SK-N-SH treated with all-trans-retinoic acid at 6 μM for 48 hours (cell line): ENCODE results near the gene MYL6B.
"Not testable (repeated sequence)": the region's sequence is repeated elsewhere in the genome, so short reads cannot be mapped to it uniquely, and the experiment has no call there.

Experiments used
- ATAC-seq: fragments of 200-7000 bp; cut with Tn5 transposase; 3 replicates; pipeline ENCODE4 v1.9.1; 2020; ENCODE audit warnings: mild to moderate bottlenecking, moderate library complexity
- ARNTL ChIP-seq: fragments of 450-650 bp; formaldehyde crosslinking; IDR thresholded peaks from 2 replicates; pipeline ENCODE4 v1.5.0; 2020; ENCODE audit warnings: low read depth, mild to moderate bottlenecking, moderate library complexity, borderline replicate concordance
- ESRRG ChIP-seq: fragments of 250-450 bp; sonication (Bioruptor Pico); IDR thresholded peaks from 2 replicates; pipeline ENCODE4 v1.6.1; 2021; ENCODE audit warnings: mild to moderate bottlenecking
- PPARA ChIP-seq: fragments of 250-450 bp; sonication (Bioruptor Pico); IDR thresholded peaks from 2 replicates; pipeline ENCODE4 v1.5.0; 2020; ENCODE audit warnings: mild to moderate bottlenecking, borderline replicate concordance
- ZC3H10 ChIP-seq: fragments of 250-450 bp; sonication (Bioruptor Pico); IDR thresholded peaks from 2 replicates; pipeline ENCODE4 v1.5.1; 2021; ENCODE audit warnings: mild to moderate bottlenecking, moderate library complexity
- ZFP3 ChIP-seq: fragments of 250-450 bp; sonication (Bioruptor Pico); IDR thresholded peaks from 2 replicates; pipeline ENCODE4 v1.5.0; 2020; ENCODE audit warnings: mild to moderate bottlenecking, moderate library complexity
- ZFP30 ChIP-seq: fragments of 450-650 bp; formaldehyde crosslinking; IDR thresholded peaks from 2 replicates; pipeline ENCODE4 v1.5.0; 2022; ENCODE audit warnings: mild to moderate bottlenecking, moderate library complexity
- ZNF565 ChIP-seq: fragments of 450-650 bp; formaldehyde crosslinking; conservative IDR thresholded peaks from 2 replicates; pipeline ENCODE4 v1.5.0; 2020; ENCODE audit warnings: low read depth, mild to moderate bottlenecking, moderate library complexity
- ZNF8 ChIP-seq: fragments of 450-650 bp; formaldehyde crosslinking; IDR thresholded peaks from 2 replicates; pipeline ENCODE4 v1.5.0; 2020; ENCODE audit warnings: mild to moderate bottlenecking, moderate library complexity
- TF ChIP-seq, protein P1 (sequence below): fragments of 250-450 bp; sonication (Bioruptor Pico); IDR thresholded peaks from 2 replicates; pipeline ENCODE4 v1.5.0; 2020; ENCODE audit warnings: mild to moderate bottlenecking, moderate library complexity
- TF ChIP-seq, protein P2 (sequence below): fragments of 250-450 bp; sonication (Bioruptor Pico); IDR thresholded peaks from 2 replicates; pipeline ENCODE4 v1.5.1; 2021; ENCODE audit warnings: mild to moderate bottlenecking, moderate library complexity
- TF ChIP-seq, protein P3 (sequence below): fragments of 250-450 bp; sonication (Bioruptor Pico); IDR thresholded peaks from 2 replicates; pipeline ENCODE4 v1.8.0; 2021; ENCODE audit warnings: low read depth, mild to moderate bottlenecking, moderate library complexity, borderline replicate concordance
- TF ChIP-seq, protein P4 (sequence below): fragments of 250-450 bp; sonication (Bioruptor Pico); IDR thresholded peaks from 2 replicates; pipeline ENCODE4 v1.8.0; 2020; ENCODE audit warnings: mild to moderate bottlenecking, moderate library complexity, borderline replicate concordance
- TF ChIP-seq, protein P5 (sequence below): fragments of 250-450 bp; sonication (Bioruptor Pico); IDR thresholded peaks from 2 replicates; pipeline ENCODE4 v1.5.1; 2020; ENCODE audit warnings: low read depth, mild to moderate bottlenecking, moderate library complexity

MYL6B gene

DNA sequence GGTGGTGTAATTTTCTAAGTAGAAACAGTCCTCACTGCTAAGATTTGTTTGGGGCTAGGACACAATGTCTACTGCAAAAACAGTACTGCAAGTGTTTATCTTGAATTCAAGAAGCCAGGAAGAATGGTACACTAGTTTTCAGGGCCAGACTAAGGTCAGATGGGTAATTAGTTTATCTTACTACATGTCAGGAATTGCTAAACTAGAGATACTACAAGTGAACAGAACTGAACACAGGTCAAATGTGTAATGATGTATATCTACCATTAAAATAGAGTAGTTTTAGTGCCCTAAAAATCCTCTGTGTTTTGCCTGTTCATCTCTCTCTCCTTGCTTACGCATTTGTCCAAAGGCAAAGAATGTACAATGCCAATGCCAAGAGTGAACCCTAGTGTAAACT, 38.3 kb upstream of the MYL6B start (continued):
- TF ChIP-seq, protein P1, sequence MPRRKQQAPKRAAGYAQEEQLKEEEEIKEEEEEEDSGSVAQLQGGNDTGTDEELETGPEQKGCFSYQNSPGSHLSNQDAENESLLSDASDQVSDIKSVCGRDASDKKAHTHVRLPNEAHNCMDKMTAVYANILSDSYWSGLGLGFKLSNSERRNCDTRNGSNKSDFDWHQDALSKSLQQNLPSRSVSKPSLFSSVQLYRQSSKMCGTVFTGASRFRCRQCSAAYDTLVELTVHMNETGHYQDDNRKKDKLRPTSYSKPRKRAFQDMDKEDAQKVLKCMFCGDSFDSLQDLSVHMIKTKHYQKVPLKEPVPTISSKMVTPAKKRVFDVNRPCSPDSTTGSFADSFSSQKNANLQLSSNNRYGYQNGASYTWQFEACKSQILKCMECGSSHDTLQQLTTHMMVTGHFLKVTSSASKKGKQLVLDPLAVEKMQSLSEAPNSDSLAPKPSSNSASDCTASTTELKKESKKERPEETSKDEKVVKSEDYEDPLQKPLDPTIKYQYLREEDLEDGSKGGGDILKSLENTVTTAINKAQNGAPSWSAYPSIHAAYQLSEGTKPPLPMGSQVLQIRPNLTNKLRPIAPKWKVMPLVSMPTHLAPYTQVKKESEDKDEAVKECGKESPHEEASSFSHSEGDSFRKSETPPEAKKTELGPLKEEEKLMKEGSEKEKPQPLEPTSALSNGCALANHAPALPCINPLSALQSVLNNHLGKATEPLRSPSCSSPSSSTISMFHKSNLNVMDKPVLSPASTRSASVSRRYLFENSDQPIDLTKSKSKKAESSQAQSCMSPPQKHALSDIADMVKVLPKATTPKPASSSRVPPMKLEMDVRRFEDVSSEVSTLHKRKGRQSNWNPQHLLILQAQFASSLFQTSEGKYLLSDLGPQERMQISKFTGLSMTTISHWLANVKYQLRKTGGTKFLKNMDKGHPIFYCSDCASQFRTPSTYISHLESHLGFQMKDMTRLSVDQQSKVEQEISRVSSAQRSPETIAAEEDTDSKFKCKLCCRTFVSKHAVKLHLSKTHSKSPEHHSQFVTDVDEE (CRISPR knock-in tag): no peak
- no peak for TF ChIP-seq PPARA

DNA sequence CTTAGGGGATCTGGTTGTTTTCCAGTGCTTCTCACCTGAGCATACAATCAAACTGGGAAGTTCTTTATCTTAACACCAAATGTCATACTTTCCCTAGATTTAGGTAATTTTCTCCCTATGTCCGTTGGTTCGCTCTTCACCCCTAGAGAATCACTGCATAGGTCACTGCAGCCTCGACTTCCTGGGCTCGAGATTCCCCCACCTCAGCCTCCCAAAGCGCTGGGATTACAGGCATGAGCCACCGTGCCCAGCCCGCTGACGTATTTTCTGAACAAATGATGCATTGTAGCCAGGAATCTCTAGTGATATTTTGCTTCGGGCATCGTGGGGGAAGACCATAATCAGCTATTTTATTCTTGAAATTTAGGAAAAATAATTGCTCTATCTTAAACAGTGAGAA, 37.1 kb upstream of the MYL6B start:
- ATAC-seq: no peak
- TF ChIP-seq, protein P2, sequence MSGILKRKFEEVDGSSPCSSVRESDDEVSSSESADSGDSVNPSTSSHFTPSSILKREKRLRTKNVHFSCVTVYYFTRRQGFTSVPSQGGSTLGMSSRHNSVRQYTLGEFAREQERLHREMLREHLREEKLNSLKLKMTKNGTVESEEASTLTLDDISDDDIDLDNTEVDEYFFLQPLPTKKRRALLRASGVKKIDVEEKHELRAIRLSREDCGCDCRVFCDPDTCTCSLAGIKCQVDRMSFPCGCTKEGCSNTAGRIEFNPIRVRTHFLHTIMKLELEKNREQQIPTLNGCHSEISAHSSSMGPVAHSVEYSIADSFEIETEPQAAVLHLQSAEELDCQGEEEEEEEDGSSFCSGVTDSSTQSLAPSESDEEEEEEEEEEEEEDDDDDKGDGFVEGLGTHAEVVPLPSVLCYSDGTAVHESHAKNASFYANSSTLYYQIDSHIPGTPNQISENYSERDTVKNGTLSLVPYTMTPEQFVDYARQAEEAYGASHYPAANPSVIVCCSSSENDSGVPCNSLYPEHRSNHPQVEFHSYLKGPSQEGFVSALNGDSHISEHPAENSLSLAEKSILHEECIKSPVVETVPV: no peak

DNA sequence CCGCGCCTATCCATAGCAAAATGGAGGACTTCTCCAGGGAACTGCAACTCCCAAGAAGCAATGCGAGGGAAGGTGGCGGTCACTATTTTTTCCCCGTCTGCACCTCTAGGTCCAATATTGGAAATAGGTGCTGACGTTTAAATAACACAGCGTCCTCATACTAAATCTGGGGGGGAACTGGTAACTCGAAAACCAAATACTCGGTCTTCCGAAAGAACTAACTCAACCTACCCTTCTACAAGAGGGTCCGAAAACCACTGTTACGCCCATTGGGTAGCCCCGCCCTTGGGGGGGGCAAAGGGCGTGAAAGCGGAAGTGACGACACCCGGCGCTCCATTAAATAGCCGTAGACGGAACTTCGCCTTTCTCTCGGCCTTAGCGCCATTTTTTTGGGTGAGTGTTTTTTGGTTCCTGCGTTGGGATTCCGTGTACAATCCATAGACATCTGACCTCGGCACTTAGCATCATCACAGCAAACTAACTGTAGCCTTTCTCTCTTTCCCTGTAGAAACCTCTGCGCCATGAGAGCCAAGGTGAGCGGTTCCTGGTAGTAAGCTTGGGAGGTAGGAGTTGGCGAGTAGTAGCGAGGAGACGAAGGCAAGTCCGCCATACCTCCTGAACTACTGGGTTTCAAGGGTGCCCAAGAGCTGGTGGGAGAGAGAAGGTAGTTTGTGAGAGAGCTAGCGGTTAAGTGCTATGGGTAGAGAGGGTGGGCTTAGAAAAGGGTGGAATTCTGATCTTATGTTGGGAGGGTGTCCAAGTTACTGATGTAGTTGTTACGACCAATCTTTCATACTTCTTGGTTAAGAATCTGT, 35.9 kb upstream of the MYL6B start, which contains the start of gene RPL41:
Gene RPL41 (plus strand): TSS at position 367 of the 815 bp plus-strand sequence.
- peak; percentile 55 for ATAC-seq

DNA sequence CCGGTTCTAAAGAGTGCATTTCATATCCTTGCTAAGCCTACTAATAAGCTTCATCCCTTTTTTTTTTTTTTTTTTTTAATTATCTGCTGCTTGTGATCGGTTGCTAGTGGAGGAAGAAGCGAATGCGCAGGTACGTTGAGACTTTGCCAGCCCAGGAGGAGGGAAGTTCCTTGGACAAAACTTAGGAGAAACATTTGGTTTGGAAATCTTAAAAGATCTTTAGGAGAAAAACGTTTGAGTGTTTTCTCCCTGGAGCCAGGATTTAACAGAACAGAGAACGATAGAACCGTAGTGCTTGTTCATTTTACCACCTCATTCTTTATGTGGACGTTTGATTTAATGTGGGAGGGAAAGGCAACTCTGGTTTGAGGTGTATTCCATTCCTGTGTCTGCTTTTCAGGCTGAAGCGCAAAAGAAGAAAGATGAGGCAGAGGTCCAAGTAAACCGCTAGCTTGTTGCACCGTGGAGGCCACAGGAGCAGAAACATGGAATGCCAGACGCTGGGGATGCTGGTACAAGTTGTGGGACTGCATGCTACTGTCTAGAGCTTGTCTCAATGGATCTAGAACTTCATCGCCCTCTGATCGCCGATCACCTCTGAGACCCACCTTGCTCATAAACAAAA, 35.2 kb upstream of the MYL6B start:
- ATAC-seq: not testable (repeated sequence)

More for the DNA sequence above, 35.9 kb upstream of the MYL6B start, which contains the start of gene RPL41:
- TF ChIP-seq ARNTL (no peak), ZFP3 (CRISPR knock-in tag) (0 out of 2 replicates have a peak, but pooled peaks have one; percentile 53), ZC3H10 (CRISPR knock-in tag) (0 out of 2 replicates have a peak, but pooled peaks have one; percentile 42), PPARA (no peak), ESRRG (CRISPR knock-in tag) (no peak; the same call in 1 of the 2 replicates)
- TF ChIP-seq, protein P3, sequence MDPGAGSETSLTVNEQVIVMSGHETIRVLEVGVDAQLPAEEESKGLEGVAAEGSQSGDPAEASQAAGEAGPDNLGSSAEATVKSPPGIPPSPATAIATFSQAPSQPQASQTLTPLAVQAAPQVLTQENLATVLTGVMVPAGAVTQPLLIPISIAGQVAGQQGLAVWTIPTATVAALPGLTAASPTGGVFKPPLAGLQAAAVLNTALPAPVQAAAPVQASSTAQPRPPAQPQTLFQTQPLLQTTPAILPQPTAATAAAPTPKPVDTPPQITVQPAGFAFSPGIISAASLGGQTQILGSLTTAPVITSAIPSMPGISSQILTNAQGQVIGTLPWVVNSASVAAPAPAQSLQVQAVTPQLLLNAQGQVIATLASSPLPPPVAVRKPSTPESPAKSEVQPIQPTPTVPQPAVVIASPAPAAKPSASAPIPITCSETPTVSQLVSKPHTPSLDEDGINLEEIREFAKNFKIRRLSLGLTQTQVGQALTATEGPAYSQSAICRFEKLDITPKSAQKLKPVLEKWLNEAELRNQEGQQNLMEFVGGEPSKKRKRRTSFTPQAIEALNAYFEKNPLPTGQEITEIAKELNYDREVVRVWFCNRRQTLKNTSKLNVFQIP (CRISPR knock-in tag): no peak
- TF ChIP-seq, protein P4, sequence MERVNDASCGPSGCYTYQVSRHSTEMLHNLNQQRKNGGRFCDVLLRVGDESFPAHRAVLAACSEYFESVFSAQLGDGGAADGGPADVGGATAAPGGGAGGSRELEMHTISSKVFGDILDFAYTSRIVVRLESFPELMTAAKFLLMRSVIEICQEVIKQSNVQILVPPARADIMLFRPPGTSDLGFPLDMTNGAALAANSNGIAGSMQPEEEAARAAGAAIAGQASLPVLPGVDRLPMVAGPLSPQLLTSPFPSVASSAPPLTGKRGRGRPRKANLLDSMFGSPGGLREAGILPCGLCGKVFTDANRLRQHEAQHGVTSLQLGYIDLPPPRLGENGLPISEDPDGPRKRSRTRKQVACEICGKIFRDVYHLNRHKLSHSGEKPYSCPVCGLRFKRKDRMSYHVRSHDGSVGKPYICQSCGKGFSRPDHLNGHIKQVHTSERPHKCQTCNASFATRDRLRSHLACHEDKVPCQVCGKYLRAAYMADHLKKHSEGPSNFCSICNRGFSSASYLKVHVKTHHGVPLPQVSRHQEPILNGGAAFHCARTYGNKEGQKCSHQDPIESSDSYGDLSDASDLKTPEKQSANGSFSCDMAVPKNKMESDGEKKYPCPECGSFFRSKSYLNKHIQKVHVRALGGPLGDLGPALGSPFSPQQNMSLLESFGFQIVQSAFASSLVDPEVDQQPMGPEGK (CRISPR knock-in tag): 0 out of 2 replicates have a peak, but pooled peaks have one; percentile 22
- TF ChIP-seq, all 23 proteins: peak for 3

DNA sequence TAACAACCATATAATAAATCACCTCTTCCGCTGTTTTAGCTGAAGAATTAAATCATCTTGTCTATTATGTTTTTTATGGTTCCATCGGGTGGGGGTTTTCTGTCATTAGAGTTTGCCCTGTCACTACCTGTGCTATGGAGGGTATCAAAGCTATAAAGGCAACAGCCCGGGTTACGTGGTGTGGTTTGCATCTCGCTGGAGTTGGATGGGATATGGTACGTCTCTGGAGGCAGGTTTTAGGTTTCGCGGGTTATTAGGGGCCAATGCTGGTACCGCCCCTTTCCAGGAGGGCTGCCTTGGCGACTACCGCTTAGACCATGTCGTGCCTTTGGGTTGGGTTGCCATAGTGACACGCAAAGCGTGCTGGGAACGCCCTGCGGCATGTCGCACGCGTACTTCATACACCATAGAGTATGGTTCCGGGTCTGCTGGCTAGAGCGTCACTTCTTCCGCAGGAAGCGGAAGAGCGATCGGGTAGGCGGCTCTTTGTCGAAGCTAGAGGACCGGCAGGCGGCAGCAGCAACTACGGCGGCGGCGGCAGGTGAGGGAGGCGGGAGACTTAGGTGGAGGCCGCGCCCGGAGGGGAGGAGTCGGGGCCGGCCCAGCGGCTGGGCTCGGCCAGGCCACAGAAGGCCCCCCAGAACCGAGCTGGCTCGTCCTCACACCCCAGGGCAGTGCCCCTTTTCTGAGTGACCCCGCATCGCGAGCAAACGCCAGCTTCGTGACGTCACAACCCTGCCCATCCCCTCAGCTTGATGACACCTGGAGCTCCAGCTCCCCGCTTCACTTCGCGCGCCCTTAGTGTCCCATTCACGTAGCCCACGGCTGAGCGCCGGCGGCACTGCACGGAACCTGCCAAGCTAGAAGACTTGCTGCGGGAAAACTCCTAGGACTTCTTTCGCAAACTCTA, 34.4 kb upstream of the MYL6B start, which contains the start of gene ZC3H10:
Gene ZC3H10 (plus strand): TSS at position 489 of the 910 bp plus-strand sequence. CDS start 2,297 bp downstream, outside the sequence.
- ATAC-seq: peak; percentile 86
- TF ChIP-seq PPARA: no peak
- TF ChIP-seq, protein P5, sequence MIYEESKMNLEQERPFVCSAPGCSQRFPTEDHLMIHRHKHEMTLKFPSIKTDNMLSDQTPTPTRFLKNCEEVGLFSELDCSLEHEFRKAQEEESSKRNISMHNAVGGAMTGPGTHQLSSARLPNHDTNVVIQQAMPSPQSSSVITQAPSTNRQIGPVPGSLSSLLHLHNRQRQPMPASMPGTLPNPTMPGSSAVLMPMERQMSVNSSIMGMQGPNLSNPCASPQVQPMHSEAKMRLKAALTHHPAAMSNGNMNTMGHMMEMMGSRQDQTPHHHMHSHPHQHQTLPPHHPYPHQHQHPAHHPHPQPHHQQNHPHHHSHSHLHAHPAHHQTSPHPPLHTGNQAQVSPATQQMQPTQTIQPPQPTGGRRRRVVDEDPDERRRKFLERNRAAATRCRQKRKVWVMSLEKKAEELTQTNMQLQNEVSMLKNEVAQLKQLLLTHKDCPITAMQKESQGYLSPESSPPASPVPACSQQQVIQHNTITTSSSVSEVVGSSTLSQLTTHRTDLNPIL (CRISPR knock-in tag): peak; percentile 83
- TF ChIP-seq ZC3H10 (CRISPR knock-in tag): peak; percentile 84
- TF ChIP-seq ZNF8 (CRISPR knock-in tag): peak; percentile 62; the same call in 1 of the 2 replicates
- TF ChIP-seq ARNTL: no peak
- TF ChIP-seq, protein P1 (CRISPR knock-in tag): no peak
- TF ChIP-seq ZFP3 (CRISPR knock-in tag): no peak
- no peak; the same call in 1 of the 2 replicates for TF ChIP-seq ZNF565 (CRISPR knock-in tag)
- TF ChIP-seq, protein P2: peak; percentile 93
- TF ChIP-seq ZFP30 (CRISPR knock-in tag): no peak
